ENCODE measurements around the gene TUBB. TPM values are rescaled to one million over a fixed set of nuclear protein-coding genes. Genes with fewer than 3 reads are reported as not detected.

Gene TUBB
- total RNA-seq, 6 experiments from 2014 or later: 150 to 268 (median 241) TPM

- intact Hi-C loops (cut with DNase I): no loop called here
- Histone ChIP-seq H3K4me3 (no peak overlapping the region), H3K36me3 (no peaks in the 10 kb centered on the region), H3K9me3 (no peaks in the 10 kb centered on the region), H3K4me1 (peaks cover 0 to 16% (median 5%) of the 10 kb centered on the region in 4 donors), H3K27me3 (no peaks in the 10 kb centered on the region), H3K27ac (no peak overlapping the region)
- DNase-seq (peak; percentile 69 to 84 (median 79)), ATAC-seq (peak; percentile 75 to 98 (median 96))
- 23% methylated on average over 4 of the region's 4 CpGs for WGBS (ENCODE audit: insufficient coverage, low coverage, low lambda C conversion rate, missing lambda C conversion rate)
- TF ChIP-seq POLR2A (IDR thresholded peaks at IDR 0.05) (no peak), CTCF (IDR thresholded peaks at IDR 0.05) (no peak)
These were observed 19.8 kb upstream of the TUBB start for GRCh38 chr6:30700340-30700739.

- 93% methylated on average over 7 of the region's 10 CpGs for WGBS (ENCODE audit: insufficient coverage, low coverage, low lambda C conversion rate, missing lambda C conversion rate)
- ATAC-seq (no peak), DNase-seq (no peak)
- Histone ChIP-seq H3K4me1 (peaks cover 0 to 21% (median 7%) of the 10 kb centered on the region in 4 donors), H3K9me3 (no peaks in the 10 kb centered on the region), H3K4me3 (no peak overlapping the region), H3K27ac (no peak overlapping the region), H3K36me3 (no peaks in the 10 kb centered on the region), H3K27me3 (no peaks in the 10 kb centered on the region)
- no peak for TF ChIP-seq POLR2A (IDR thresholded peaks at IDR 0.05)
- no peak for TF ChIP-seq CTCF (IDR thresholded peaks at IDR 0.05)
- intact Hi-C loops (cut with DNase I): no loop called here
These were observed 17.1 kb upstream of the TUBB start for GRCh38 chr6:30703011-30703410.

- Histone ChIP-seq H3K27ac (no peak overlapping the region), H3K9me3 (no peaks in the 10 kb centered on the region), H3K4me3 (no peak overlapping the region), H3K36me3 (no peaks in the 10 kb centered on the region), H3K4me1 (peaks cover 0 to 23% (median 10%) of the 10 kb centered on the region in 4 donors), H3K27me3 (no peaks in the 10 kb centered on the region)
- TF ChIP-seq POLR2A (IDR thresholded peaks at IDR 0.05) (no peak), CTCF (IDR thresholded peaks at IDR 0.05) (no peak)
- no peak for DNase-seq
- ATAC-seq: no peak
- 95% methylated on average over 3 of the region's 4 CpGs for whole genome bisulfite sequencing (ENCODE audit: insufficient coverage, low coverage, low lambda C conversion rate, missing lambda C conversion rate)
- intact Hi-C loops (cut with DNase I): no loop called here
These were observed 16.3 kb upstream of the TUBB start for GRCh38 chr6:30703821-30704220.

GRCh38 chr6:30705620-30706019 lies 14.5 kb upstream of the TUBB start:
- no peaks in the 10 kb centered on the region for H3K9me3 ChIP-seq
- TF ChIP-seq CTCF (IDR thresholded peaks at IDR 0.05) (no peak), POLR2A (IDR thresholded peaks at IDR 0.05) (no peak)
- no peaks in the 10 kb centered on the region for H3K27me3 ChIP-seq
- peak in 1 of 3 donors; percentile 12 for DNase-seq
- H3K4me1 ChIP-seq: peaks cover 0 to 33% (median 16%) of the 10 kb centered on the region in 4 donors
- no peak overlapping the region for H3K4me3 ChIP-seq
- no peak for ATAC-seq
- WGBS (ENCODE audit: insufficient coverage, low coverage, low lambda C conversion rate, missing lambda C conversion rate): 100% methylated on average over 1 of the region's 4 CpGs
- intact Hi-C loops (cut with DNase I): no loop called here
- H3K36me3 ChIP-seq: no peaks in the 10 kb centered on the region
- no peak overlapping the region for H3K27ac ChIP-seq

Data from right lobe of liver (tissue), 6 donors.